Activated T-helper 1 cell treated with anti-CD3 and anti-CD28 coated beads, Interleukin-2, amount 50 U/mL, for 16 hours (primary cell): ENCODE data around the gene AMBP.

Experiments used
- DNase-seq, 2 donors: peaks; one replicate each; pipeline ENCODE4 v3.0.0-alpha.2; 2020; ENCODE audit warnings: low read depth in 1 of 2, low spot score in 1 of 2

Gene AMBP

GRCh38 chr9:114076237-114077161 lies 1.6 kb downstream of the AMBP start:
- DNase-seq: no peak

- DNase-seq: no peak
These were observed 2.5 kb downstream of the AMBP start for GRCh38 chr9:114075602-114076001.

- DNase-seq: no peak
These were observed 5.6 kb downstream of the AMBP start for GRCh38 chr9:114072184-114073140.

- DNase-seq: no peak
These were observed 6.8 kb downstream of the AMBP start for GRCh38 chr9:114071197-114071795.

GRCh38 chr9:114070188-114071103 lies 7.7 kb downstream of the AMBP start:
- no peak for DNase-seq

GRCh38 chr9:114069476-114070187 lies 8.5 kb downstream of the AMBP start:
- DNase-seq: no peak

- no peak for DNase-seq
These were observed 12.8 kb downstream of the AMBP start for GRCh38 chr9:114065304-114065703.

- no peak for DNase-seq
These were observed 16.1 kb downstream of the AMBP start for GRCh38 chr9:114061830-114062474.

GRCh38 chr9:114061292-114061691 lies 16.8 kb downstream of the AMBP start:
- DNase-seq: no peak

- DNase-seq: no peak
These were observed 17.4 kb downstream of the AMBP start for GRCh38 chr9:114060711-114061110.

GRCh38 chr9:114060070-114060469 lies 18.0 kb downstream of the AMBP start:
- no peak for DNase-seq

GRCh38 chr9:114059047-114059803 lies 18.9 kb downstream of the AMBP start:
- no peak for DNase-seq

GRCh38 chr9:114058688-114059046 lies 19.4 kb downstream of the AMBP start:
- no peak for DNase-seq

- DNase-seq: no peak
These were observed 20.8 kb downstream of the AMBP start for GRCh38 chr9:114057161-114057885.

- DNase-seq: no peak
These were observed 21.6 kb downstream of the AMBP start for GRCh38 chr9:114056527-114056926.

- no peak for DNase-seq
These were observed 22.2 kb downstream of the AMBP start for GRCh38 chr9:114055894-114056293.

- no peak for DNase-seq
These were observed 23.0 kb downstream of the AMBP start for GRCh38 chr9:114055061-114055460.

GRCh38 chr9:114054191-114054690 lies 23.9 kb downstream of the AMBP start:
- no peak for DNase-seq
